K562 (cell line): Measurements from ENCODE around the gene ATP9A. TPM values are rescaled to one million over a fixed set of nuclear protein-coding genes. Genes with fewer than 3 reads are reported as not detected.

Experiments
- ATAC-seq: fragments of 200-7000 bp; cut with Tn5 transposase; 3 replicates; pipeline ENCODE4 v1.9.1; 2020; ENCODE audit warnings: moderate library complexity
- BruUV-seq: library from RNA; stranded (reverse); fragments of 400-500 nt; replicated peaks from 2 replicates; lab custom pipeline; 2021; lab: Mats Ljungman, UMichigan
- CTCF ChIA-PET: fragments of 300-600 bp; formaldehyde crosslinking; extraction: SDS; loops from one replicate; lab custom pipeline; 2021; ENCODE audit warnings: low intra/inter-chr PET ratio; lab: Yijun Ruan, JAX
- POLR2A ChIA-PET: fragments of 300-600, 350-650 bp; sonication (Branson Sonifier 250); formaldehyde crosslinking; extraction: SDS; loops from one replicate; lab custom pipeline; 2021; ENCODE audit warnings: antibody characterized with exemption, inconsistent platforms; lab: Yijun Ruan, JAX
- DNase-seq, 4 experiments: peaks; one replicate each; pipeline versions ENCODE4 v3.0.0 to v3.0.0-alpha.2; 2011 to 2018; ENCODE audit warnings: low spot score in 3 of 4, mixed read lengths in 3 of 4; ENCODE audit errors: extremely low read depth in 1 of 4
- FAIRE-seq: peaks from 2 replicates; lab custom pipeline; 2011; peaks lifted over from hg19 to GRCh38; lab: Jason Lieb, UNC
- H2AFZ ChIP-seq: 2 replicates; pipeline ENCODE4 v1.6.0; 2011; ENCODE audit warnings: low read depth, low read length, control low read depth, inconsistent platforms
- H3K27ac ChIP-seq: fragments of 200-600 bp; 3 replicates; pipeline ENCODE4 v1.8.0; 2011; ENCODE audit warnings: low read depth, mild to moderate bottlenecking, control low read depth, inconsistent platforms, low read length, moderate library complexity, mixed read lengths; ENCODE audit errors: extremely low read depth
- H3K27me3 ChIP-seq, 2 experiments: fragments of 300-600 bp in 1 of 2; 2 replicates in 1 of 2; 3 replicates in 1 of 2; pipeline versions ENCODE4 v1.6.0 to v1.8.0; 2011; ENCODE audit warnings: inconsistent platforms in 2 of 2, low read length in 2 of 2, mild to moderate bottlenecking in 1 of 2, mixed read lengths in 1 of 2, moderate library complexity in 1 of 2; ENCODE audit not compliant: control insufficient read depth in 2 of 2, insufficient read depth in 2 of 2
- H3K36me3 ChIP-seq: fragments of 300-600 bp; 3 replicates; pipeline ENCODE4 v1.8.0; 2011; ENCODE audit warnings: mild to moderate bottlenecking, low read length, inconsistent platforms; ENCODE audit not compliant: control insufficient read depth, insufficient read depth
- H3K4me1 ChIP-seq, 2 experiments: fragments of 200-600 bp in 1 of 2; replicated peaks in 1 of 2; 2 replicates in 1 of 2; 3 replicates in 1 of 2; pipeline versions ENCODE4 v1.5.1 to v1.8.0; 2011; ENCODE audit warnings: inconsistent platforms in 2 of 2, low read length in 2 of 2, mild to moderate bottlenecking in 1 of 2, mixed read lengths in 1 of 2, moderate library complexity in 1 of 2; ENCODE audit not compliant: control insufficient read depth in 2 of 2, insufficient read depth in 2 of 2
- H3K4me2 ChIP-seq: 2 replicates; pipeline ENCODE4 v1.6.1; 2011; ENCODE audit warnings: low read length, control low read depth, inconsistent platforms, mixed read lengths; ENCODE audit not compliant: insufficient read depth
- H3K4me3 ChIP-seq: fragments of 200-600 bp; sonication (generic), shearing (Covaris generic); 2 replicates; pipeline ENCODE4 v1.5.1; 2016; ENCODE audit warnings: control low read depth, inconsistent platforms
- H3K79me2 ChIP-seq: fragments of 200-600 bp; 3 replicates; pipeline ENCODE4 v1.8.0; 2011; ENCODE audit warnings: low read length, inconsistent platforms; ENCODE audit not compliant: control insufficient read depth, insufficient read depth
- H3K9ac ChIP-seq, 2 experiments: 2 replicates each; pipeline versions ENCODE4 v1.6.0 to v1.6.1; 2011; ENCODE audit warnings: low read depth in 2 of 2, low read length in 2 of 2, control low read depth in 1 of 2, inconsistent platforms in 1 of 2, mild to moderate bottlenecking in 1 of 2, mixed read lengths in 1 of 2; ENCODE audit not compliant: insufficient read depth in 1 of 2
- H3K9me1 ChIP-seq: one replicate; pipeline ENCODE4 v1.6.0; 2011; ENCODE audit warnings: inconsistent platforms, mild to moderate bottlenecking, low read length, moderate library complexity; ENCODE audit not compliant: control insufficient read depth, insufficient read depth
- H3K9me3 ChIP-seq: replicated peaks from 2 replicates; pipeline ENCODE4 v1.5.1; 2011; ENCODE audit warnings: low read depth, low read length, inconsistent platforms; ENCODE audit not compliant: control insufficient read depth, insufficient read depth
- H4K20me1 ChIP-seq: replicated peaks from 2 replicates; pipeline ENCODE4 v1.6.1; 2011; ENCODE audit warnings: low read length, inconsistent platforms, mixed read lengths; ENCODE audit not compliant: control insufficient read depth, insufficient read depth
- RBBP5 ChIP-seq: fragments of 200-600 bp; sonication (generic); IDR thresholded peaks from 2 replicates; pipeline ENCODE4 v1.6.1; 2012; ENCODE audit warnings: borderline replicate concordance, mild to moderate bottlenecking, low read length, control low read depth, inconsistent platforms; ENCODE audit not compliant: insufficient read depth, poor library complexity, severe bottlenecking
- WGBS: fragments of 100-300 bp; shearing (Covaris generic); methylation state at CpG from one replicate; pipeline ENCODE4 v1.1.6; 2016; ENCODE audit warnings: low coverage, mixed read lengths; ENCODE audit not compliant: insufficient coverage; ENCODE audit errors: missing lambda C conversion rate; 5-methylcytosine and 5-hydroxymethylcytosine counted together
- in situ Hi-C: fragments of 300-500 bp; cut with MboI; formaldehyde crosslinking; loops from 4 replicates; pipeline ENCODE4 v1.15.0; 2018; ENCODE audit warnings: inconsistent platforms, mixed read lengths
- intact Hi-C: fragments of 100-400 bp; cut with micrococcal nuclease; formaldehyde crosslinking; loops from 2 replicates; pipeline ENCODE4 v1.14.2; 2022
- polyA plus RNA-seq, 8 experiments: library from polyadenylated mRNA; depleted of rRNA in 4 of 8; stranded (reverse) in 5 of 8; unstranded in 3 of 8; fragments of >200 nt; fragmentation: Nextera tagmentation in 2 of 8; fragmentation: Illumina TruSeq in 1 of 8; extraction: Ambion mirVana in 2 of 8; extraction: Trizol in 1 of 8; gene quantifications; 2 replicates each; pipeline versions ENCODE4 v1.2.1 to v1.2.3, GENCODE V29; 2011 to 2014; ENCODE audit warnings: inconsistent platforms in 1 of 8, missing spikeins in 1 of 8
- total RNA-seq, 7 experiments: library from RNA; depleted of rRNA in 6 of 7; stranded (reverse); fragments of >200 nt in 6 of 7; fragmentation: Illumina TruSeq in 2 of 7; extraction: Trizol in 2 of 7; gene quantifications; 2 replicates each; pipeline versions ENCODE4 v1.2.1 to v1.2.3, GENCODE V29; 2011 to 2021; ENCODE audit warnings: low replicate concordance in 1 of 7
- TF ChIP-seq, protein P1 (sequence below), 3 experiments: fragments of 200-800 bp in 1 of 3; fragments of 250-450 bp in 1 of 3; fragments of 450-650 bp in 1 of 3; sonication (Bioruptor Pico) in 1 of 3; sonication (Bioruptor generic) in 1 of 3; formaldehyde crosslinking in 1 of 3; IDR thresholded peaks; 2 replicates each; pipeline versions ENCODE4 v1.6.1 to v1.8.0; 2016 to 2022; ENCODE audit warnings: mild to moderate bottlenecking in 2 of 3, missing genetic modification characterization in 2 of 3, missing compliant biosample characterization in 1 of 3, moderate library complexity in 1 of 3

ATP9A gene
- total and polyA plus RNA-seq, 9 of the 15 experiments (the other 6 are each of a cell fraction or from before 2014, with no cell fraction given) = 0.18 to 0.62 (median 0.29) TPM

DNA sequence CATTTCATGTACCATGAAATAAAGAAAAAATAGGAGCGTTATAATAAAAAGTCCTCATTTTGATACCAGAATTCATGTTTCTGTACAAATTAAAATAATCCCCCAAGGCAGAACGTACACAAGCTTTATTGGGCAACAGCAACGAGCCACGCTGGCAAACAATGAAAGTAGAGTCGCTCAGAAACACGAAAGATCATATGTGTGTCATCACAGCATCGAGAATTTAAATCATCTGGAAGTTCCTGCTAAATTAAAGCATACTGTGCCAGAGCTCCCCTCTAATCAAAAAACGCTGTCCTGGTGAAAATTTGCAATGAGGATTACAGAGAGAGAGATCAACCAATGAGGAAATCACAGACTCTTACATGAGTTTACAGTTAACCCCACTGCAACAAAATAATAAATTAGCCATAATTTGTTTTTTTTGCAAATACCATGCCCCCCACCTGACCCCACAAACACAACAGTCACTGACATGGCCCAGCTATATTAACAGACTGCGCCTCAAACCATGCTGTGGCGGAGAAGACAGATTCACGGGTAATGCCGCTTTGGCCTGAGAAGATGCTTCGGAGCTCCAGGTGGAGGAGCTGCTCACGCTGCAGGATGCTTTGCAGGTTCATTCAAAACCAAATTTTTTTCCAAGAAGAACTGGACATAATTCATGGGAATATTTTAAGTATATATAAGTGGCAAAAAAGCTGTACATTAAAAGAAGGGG lies 171.4 kb downstream of the ATP9A start:
- no peaks in the 10 kb centered on the region for H4K20me1 ChIP-seq
- TF ChIP-seq, protein P1, sequence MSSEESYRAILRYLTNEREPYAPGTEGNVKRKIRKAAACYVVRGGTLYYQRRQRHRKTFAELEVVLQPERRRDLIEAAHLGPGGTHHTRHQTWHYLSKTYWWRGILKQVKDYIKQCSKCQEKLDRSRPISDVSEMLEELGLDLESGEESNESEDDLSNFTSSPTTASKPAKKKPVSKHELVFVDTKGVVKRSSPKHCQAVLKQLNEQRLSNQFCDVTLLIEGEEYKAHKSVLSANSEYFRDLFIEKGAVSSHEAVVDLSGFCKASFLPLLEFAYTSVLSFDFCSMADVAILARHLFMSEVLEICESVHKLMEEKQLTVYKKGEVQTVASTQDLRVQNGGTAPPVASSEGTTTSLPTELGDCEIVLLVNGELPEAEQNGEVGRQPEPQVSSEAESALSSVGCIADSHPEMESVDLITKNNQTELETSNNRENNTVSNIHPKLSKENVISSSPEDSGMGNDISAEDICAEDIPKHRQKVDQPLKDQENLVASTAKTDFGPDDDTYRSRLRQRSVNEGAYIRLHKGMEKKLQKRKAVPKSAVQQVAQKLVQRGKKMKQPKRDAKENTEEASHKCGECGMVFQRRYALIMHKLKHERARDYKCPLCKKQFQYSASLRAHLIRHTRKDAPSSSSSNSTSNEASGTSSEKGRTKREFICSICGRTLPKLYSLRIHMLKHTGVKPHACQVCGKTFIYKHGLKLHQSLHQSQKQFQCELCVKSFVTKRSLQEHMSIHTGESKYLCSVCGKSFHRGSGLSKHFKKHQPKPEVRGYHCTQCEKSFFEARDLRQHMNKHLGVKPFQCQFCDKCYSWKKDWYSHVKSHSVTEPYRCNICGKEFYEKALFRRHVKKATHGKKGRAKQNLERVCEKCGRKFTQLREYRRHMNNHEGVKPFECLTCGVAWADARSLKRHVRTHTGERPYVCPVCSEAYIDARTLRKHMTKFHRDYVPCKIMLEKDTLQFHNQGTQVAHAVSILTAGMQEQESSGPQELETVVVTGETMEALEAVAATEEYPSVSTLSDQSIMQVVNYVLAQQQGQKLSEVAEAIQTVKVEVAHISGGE (CRISPR knock-in tag; IDR thresholded peaks at IDR 0.05) = 0 out of 6 replicates have a peak, but pooled peaks of 1 of the 3 experiments have one; percentile 8
- no peak for TF ChIP-seq RBBP5
- DNase-seq (no peak), FAIRE-seq (no peak), ATAC-seq (no peak)
- H3K9ac ChIP-seq = no peak overlapping the region
- no peaks in the 10 kb centered on the region for H3K36me3 ChIP-seq
- 77% methylated on average over 14 of the region's 14 CpGs for WGBS
- POLR2A ChIA-PET = interaction anchor here (1.0 to 1.2 kb wide), 2 partner anchors 14 to 55 kb away, joined by 3 to 4 read pairs; partner anchors contain the start of gene NFATC2
- H3K4me3 ChIP-seq = no peak overlapping the region
- peaks cover 5 to 29% of the 10 kb centered on the region in 2 experiments; a peak in 3 of 5 replicates for H3K4me1 ChIP-seq
- H2AFZ ChIP-seq = no peak overlapping the region
- CTCF ChIA-PET = interaction anchor here (3.3 kb wide), 1 partner anchor 225 kb away, joined by 25 read pairs; no protein-coding TSS in a partner anchor
- no peak overlapping the region for H3K4me2 ChIP-seq
- BruUV-seq = no TSS peak
- intact Hi-C loops = no loop called here
- in situ Hi-C loops = no loop called here
- H3K9me3 ChIP-seq = no peaks in the 10 kb centered on the region; the same call in 1 of the 2 replicates
- no peak overlapping the region for H3K27ac ChIP-seq
- H3K9me1 ChIP-seq = no peaks in the 10 kb centered on the region
- H3K27me3 ChIP-seq = no peaks in the 10 kb centered on the region
- no peaks in the 10 kb centered on the region for H3K79me2 ChIP-seq
